GM12878 (cell line): Measurements from ENCODE around the gene RERE. TPM values are rescaled to one million over a fixed set of nuclear protein-coding genes. Genes with fewer than 3 reads are reported as not detected.

Source experiments
- ATAC-seq: fragments of 200-7000 bp; cut with Tn5 transposase; 3 replicates; pipeline ENCODE4 v1.9.1; 2020; ENCODE audit warnings: mild to moderate bottlenecking, moderate library complexity
- BruUV-seq: library from RNA; stranded (reverse); fragments of 400-500 nt; replicated peaks from 2 replicates; lab custom pipeline; 2021; lab: Mats Ljungman, UMichigan
- CTCF ChIA-PET: fragments of 300-600 bp; sonication (Branson Sonifier 250); formaldehyde crosslinking; extraction: SDS; loops from one replicate; lab custom pipeline; 2021; ENCODE audit warnings: inconsistent platforms; lab: Yijun Ruan, JAX
- POLR2A ChIA-PET: fragments of 350-600 bp; formaldehyde crosslinking; extraction: SDS; loops from one replicate; lab custom pipeline; 2021; ENCODE audit warnings: inconsistent platforms; lab: Charles Lee
- RAD21 ChIA-PET: fragments of 300-600 bp; sonication (Branson Sonifier 250); formaldehyde crosslinking; loops from one replicate; lab custom pipeline; 2023; ENCODE audit warnings: antibody characterized with exemption; ENCODE audit not compliant: unreplicated experiment; lab: Charles Lee
- SMC1A ChIA-PET: fragments of 300-600 bp; sonication (Branson Sonifier 250); formaldehyde crosslinking; loops from one replicate; lab custom pipeline; 2023; ENCODE audit not compliant: unreplicated experiment, uncharacterized antibody; lab: Charles Lee
- DNase-seq: peaks from one replicate; pipeline ENCODE4 v3.0.0-alpha.2; 2011; ENCODE audit warnings: low read depth, low spot score
- FAIRE-seq: peaks from 3 replicates; lab custom pipeline; 2011; peaks lifted over from hg19 to GRCh38; lab: Jason Lieb, UNC
- H2AFZ ChIP-seq: 2 replicates; pipeline ENCODE4 v1.6.0; 2011; ENCODE audit warnings: low read depth, low read length, control low read depth; ENCODE audit not compliant: control insufficient read depth
- H3K27ac ChIP-seq: 2 replicates; pipeline ENCODE4 v1.5.1; 2011; ENCODE audit warnings: control low read depth; ENCODE audit not compliant: control insufficient read depth, insufficient read depth
- H3K27me3 ChIP-seq, 2 experiments: replicated peaks in 1 of 2; 2 replicates each; pipeline versions ENCODE4 v1.6.0 to v1.6.1; 2011; ENCODE audit warnings: low read length in 1 of 2; ENCODE audit not compliant: control insufficient read depth in 2 of 2, insufficient read depth in 2 of 2
- H3K36me3 ChIP-seq, 2 experiments: 2 replicates each; pipeline ENCODE4 v1.5.1; 2011; ENCODE audit warnings: low read length in 1 of 2; ENCODE audit not compliant: control insufficient read depth in 2 of 2, insufficient read depth in 2 of 2
- H3K4me1 ChIP-seq: 2 replicates; pipeline ENCODE4 v1.6.1; 2011; ENCODE audit warnings: mild to moderate bottlenecking, low read length, moderate library complexity, mixed read lengths; ENCODE audit not compliant: control insufficient read depth, insufficient read depth
- H3K4me2 ChIP-seq: 2 replicates; pipeline ENCODE4 v1.6.0; 2011; ENCODE audit warnings: control low read depth; ENCODE audit not compliant: control insufficient read depth, insufficient read depth
- H3K4me3 ChIP-seq: fragments of 200-600 bp; sonication (generic); 2 replicates; pipeline ENCODE4 v1.5.1; 2016
- H3K79me2 ChIP-seq: 2 replicates; pipeline ENCODE4 v1.6.0; 2011; ENCODE audit warnings: low read length; ENCODE audit not compliant: control insufficient read depth, insufficient read depth
- H3K9ac ChIP-seq: 2 replicates; pipeline ENCODE4 v1.8.0; 2011; ENCODE audit warnings: low read length, control low read depth, mixed read lengths; ENCODE audit not compliant: control insufficient read depth, insufficient read depth
- H3K9me3 ChIP-seq: replicated peaks from 3 replicates; pipeline ENCODE4 v1.5.1; 2011; ENCODE audit warnings: mild to moderate bottlenecking, low read length; ENCODE audit not compliant: control insufficient read depth, insufficient read depth
- H4K20me1 ChIP-seq: 2 replicates; pipeline ENCODE4 v1.6.0; 2011; ENCODE audit not compliant: control insufficient read depth, insufficient read depth
- CBX5 ChIP-seq: sonication (generic); IDR thresholded peaks from 2 replicates; pipeline ENCODE4 v1.6.1; 2016; ENCODE audit warnings: low read depth, moderate library complexity, mild to moderate bottlenecking, inconsistent platforms
- DPF2 ChIP-seq: fragments of 450-650 bp; IDR thresholded peaks from 2 replicates; pipeline ENCODE4 v1.6.1; 2017; ENCODE audit warnings: mild to moderate bottlenecking
- MEF2A ChIP-seq: IDR thresholded peaks from 2 replicates; pipeline ENCODE4 v1.6.1; 2011; ENCODE audit warnings: low read depth, mild to moderate bottlenecking, low read length, moderate library complexity; ENCODE audit not compliant: insufficient read depth
- NFIC ChIP-seq: IDR thresholded peaks from 2 replicates; pipeline ENCODE4 v1.6.1; 2012; ENCODE audit warnings: low read depth, mild to moderate bottlenecking, inconsistent platforms, low read length, moderate library complexity
- NFYA ChIP-seq: IDR thresholded peaks from 2 replicates; pipeline ENCODE4 v1.6.1; 2011; ENCODE audit warnings: low read depth, mild to moderate bottlenecking, low read length, improper control_type of control experiment, borderline replicate concordance
- SMARCA5 ChIP-seq: fragments of 450-650 bp; IDR thresholded peaks from 2 replicates; pipeline ENCODE4 v1.6.1; 2017; ENCODE audit warnings: mild to moderate bottlenecking
- SMC3 ChIP-seq: IDR thresholded peaks from 2 replicates; pipeline ENCODE4 v1.6.1; 2011; ENCODE audit warnings: low read length, improper control_type of control experiment, borderline replicate concordance
- SP1 ChIP-seq: IDR thresholded peaks from one replicate; pipeline ENCODE4 v1.6.1; 2011; ENCODE audit warnings: low read depth, low read length
- TCF12 ChIP-seq: IDR thresholded peaks from 2 replicates; pipeline ENCODE4 v1.6.1; 2011; ENCODE audit warnings: low read depth, mild to moderate bottlenecking, low read length
- WGBS: methylation state at CpG from one replicate; pipeline ENCODE4 v1.1.6; 2016; ENCODE audit warnings: low lambda C conversion rate; ENCODE audit not compliant: insufficient replicate concordance, insufficient coverage; ENCODE audit errors: missing lambda C conversion rate; 5-methylcytosine and 5-hydroxymethylcytosine counted together
- in situ Hi-C: fragments of 300-500 bp; cut with MboI; formaldehyde crosslinking; loops from 9 replicates; pipeline ENCODE4 v1.14.3; 2018; ENCODE audit warnings: mixed read lengths
- intact Hi-C: fragments of 100-400 bp; cut with micrococcal nuclease; formaldehyde crosslinking; loops from one replicate; pipeline ENCODE4 v1.14.2; 2022; ENCODE audit not compliant: unreplicated experiment
- polyA plus RNA-seq, 11 experiments: library from polyadenylated mRNA; depleted of rRNA in 4 of 11; unstranded in 6 of 11; stranded (reverse) in 5 of 11; fragments of >200 nt; fragmentation: Nextera tagmentation in 4 of 11; fragmentation: Illumina TruSeq in 1 of 11; extraction: Ambion mirVana in 4 of 11; extraction: Trizol in 1 of 11; gene quantifications; 1 replicate in 1 of 11; 2 replicates in 10 of 11; pipeline versions ENCODE4 v1.2.1 to v1.2.3, GENCODE V29; 2011 to 2016; ENCODE audit warnings: inconsistent platforms in 2 of 11, missing spikeins in 2 of 11, low read depth in 1 of 11
- total RNA-seq, 4 experiments: library from RNA; depleted of rRNA in 3 of 4; stranded (reverse); fragments of >200 nt in 3 of 4; fragmentation: Illumina TruSeq in 1 of 4; extraction: Trizol in 1 of 4; gene quantifications; 2 replicates each; pipeline versions ENCODE4 v1.2.1 to v1.2.3, GENCODE V29; 2013 to 2021
- TF ChIP-seq, protein P1 (sequence below): fragments of 450-650 bp; IDR thresholded peaks from 2 replicates; pipeline ENCODE4 v1.6.1; 2016; ENCODE audit warnings: mild to moderate bottlenecking
- TF ChIP-seq, protein P2 (sequence below): fragments of 450-650 bp; IDR thresholded peaks from 2 replicates; pipeline ENCODE4 v1.6.1; 2017; ENCODE audit warnings: mild to moderate bottlenecking, low read depth, inconsistent platforms; ENCODE audit not compliant: poor library complexity, severe bottlenecking
- TF ChIP-seq, protein P3 (sequence below): IDR thresholded peaks from 2 replicates; pipeline ENCODE4 v1.6.1; 2011; ENCODE audit warnings: borderline replicate concordance, low read depth, mild to moderate bottlenecking, moderate library complexity, low read length; ENCODE audit not compliant: insufficient read depth, poor library complexity, severe bottlenecking
- TF ChIP-seq, protein P4 (sequence below): fragments of 450-650 bp; IDR thresholded peaks from 2 replicates; pipeline ENCODE4 v1.6.1; 2016; ENCODE audit warnings: mild to moderate bottlenecking, moderate library complexity, borderline replicate concordance

The RERE gene
- total and polyA plus RNA-seq, 10 of the 15 experiments (the other 5 are each of a cell fraction or from before 2014, with no cell fraction given): 5.2 to 60.5 (median 20.2) TPM

DNA sequence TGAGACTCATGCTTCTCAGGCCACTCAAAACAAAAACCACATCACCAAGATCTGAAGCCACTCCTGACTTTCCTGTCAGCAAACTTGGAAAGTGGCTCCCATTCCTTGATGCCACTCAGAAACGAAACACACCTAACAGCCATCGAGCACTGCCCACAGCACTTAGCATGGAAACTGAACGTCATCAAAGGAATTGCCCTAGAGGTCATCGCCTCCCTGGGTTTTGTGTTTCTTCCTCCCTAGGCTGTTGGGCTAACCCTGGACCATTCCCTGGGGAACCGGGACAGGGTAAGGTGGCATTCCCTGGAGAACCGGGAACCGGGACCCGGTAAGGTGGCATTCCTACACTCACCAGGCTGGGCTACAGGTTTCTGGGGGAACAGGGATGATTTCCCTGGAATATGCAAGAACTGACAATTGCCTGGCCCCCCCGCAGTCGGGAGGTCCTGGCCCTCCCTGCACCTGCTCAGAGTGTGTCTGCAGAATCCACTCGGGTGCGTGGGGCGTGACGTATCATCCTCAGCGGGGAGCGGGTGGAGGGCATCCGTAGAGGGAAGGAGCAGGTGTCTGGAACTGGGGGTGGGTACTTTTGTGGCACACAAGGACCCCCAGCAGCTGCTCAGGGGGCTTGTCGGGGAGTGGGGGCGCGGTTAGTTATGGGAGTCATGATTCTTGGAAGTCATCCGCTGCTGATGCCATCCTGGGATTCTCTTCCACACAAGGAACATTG, 469.2 kb downstream of the RERE start:
- no peak overlapping the region for H3K4me2 ChIP-seq
- TF ChIP-seq NFIC (no peak), NFYA (no peak), MEF2A (no peak), SP1 (no peak), TCF12 (no peak), DPF2 (no peak), CBX5 (no peak), SMARCA5 (no peak), SMC3 (no peak)
- TF ChIP-seq, protein P1, sequence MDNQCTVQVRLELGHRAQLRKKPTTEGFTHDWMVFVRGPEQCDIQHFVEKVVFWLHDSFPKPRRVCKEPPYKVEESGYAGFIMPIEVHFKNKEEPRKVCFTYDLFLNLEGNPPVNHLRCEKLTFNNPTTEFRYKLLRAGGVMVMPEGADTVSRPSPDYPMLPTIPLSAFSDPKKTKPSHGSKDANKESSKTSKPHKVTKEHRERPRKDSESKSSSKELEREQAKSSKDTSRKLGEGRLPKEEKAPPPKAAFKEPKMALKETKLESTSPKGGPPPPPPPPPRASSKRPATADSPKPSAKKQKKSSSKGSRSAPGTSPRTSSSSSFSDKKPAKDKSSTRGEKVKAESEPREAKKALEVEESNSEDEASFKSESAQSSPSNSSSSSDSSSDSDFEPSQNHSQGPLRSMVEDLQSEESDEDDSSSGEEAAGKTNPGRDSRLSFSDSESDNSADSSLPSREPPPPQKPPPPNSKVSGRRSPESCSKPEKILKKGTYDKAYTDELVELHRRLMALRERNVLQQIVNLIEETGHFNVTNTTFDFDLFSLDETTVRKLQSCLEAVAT: no peak
- TF ChIP-seq, protein P2, sequence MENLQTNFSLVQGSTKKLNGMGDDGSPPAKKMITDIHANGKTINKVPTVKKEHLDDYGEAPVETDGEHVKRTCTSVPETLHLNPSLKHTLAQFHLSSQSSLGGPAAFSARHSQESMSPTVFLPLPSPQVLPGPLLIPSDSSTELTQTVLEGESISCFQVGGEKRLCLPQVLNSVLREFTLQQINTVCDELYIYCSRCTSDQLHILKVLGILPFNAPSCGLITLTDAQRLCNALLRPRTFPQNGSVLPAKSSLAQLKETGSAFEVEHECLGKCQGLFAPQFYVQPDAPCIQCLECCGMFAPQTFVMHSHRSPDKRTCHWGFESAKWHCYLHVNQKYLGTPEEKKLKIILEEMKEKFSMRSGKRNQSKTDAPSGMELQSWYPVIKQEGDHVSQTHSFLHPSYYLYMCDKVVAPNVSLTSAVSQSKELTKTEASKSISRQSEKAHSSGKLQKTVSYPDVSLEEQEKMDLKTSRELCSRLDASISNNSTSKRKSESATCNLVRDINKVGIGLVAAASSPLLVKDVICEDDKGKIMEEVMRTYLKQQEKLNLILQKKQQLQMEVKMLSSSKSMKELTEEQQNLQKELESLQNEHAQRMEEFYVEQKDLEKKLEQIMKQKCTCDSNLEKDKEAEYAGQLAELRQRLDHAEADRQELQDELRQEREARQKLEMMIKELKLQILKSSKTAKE: no peak
- TF ChIP-seq, protein P3, sequence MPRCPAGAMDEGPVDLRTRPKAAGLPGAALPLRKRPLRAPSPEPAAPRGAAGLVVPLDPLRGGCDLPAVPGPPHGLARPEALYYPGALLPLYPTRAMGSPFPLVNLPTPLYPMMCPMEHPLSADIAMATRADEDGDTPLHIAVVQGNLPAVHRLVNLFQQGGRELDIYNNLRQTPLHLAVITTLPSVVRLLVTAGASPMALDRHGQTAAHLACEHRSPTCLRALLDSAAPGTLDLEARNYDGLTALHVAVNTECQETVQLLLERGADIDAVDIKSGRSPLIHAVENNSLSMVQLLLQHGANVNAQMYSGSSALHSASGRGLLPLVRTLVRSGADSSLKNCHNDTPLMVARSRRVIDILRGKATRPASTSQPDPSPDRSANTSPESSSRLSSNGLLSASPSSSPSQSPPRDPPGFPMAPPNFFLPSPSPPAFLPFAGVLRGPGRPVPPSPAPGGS: no peak
- TF ChIP-seq, protein P4, sequence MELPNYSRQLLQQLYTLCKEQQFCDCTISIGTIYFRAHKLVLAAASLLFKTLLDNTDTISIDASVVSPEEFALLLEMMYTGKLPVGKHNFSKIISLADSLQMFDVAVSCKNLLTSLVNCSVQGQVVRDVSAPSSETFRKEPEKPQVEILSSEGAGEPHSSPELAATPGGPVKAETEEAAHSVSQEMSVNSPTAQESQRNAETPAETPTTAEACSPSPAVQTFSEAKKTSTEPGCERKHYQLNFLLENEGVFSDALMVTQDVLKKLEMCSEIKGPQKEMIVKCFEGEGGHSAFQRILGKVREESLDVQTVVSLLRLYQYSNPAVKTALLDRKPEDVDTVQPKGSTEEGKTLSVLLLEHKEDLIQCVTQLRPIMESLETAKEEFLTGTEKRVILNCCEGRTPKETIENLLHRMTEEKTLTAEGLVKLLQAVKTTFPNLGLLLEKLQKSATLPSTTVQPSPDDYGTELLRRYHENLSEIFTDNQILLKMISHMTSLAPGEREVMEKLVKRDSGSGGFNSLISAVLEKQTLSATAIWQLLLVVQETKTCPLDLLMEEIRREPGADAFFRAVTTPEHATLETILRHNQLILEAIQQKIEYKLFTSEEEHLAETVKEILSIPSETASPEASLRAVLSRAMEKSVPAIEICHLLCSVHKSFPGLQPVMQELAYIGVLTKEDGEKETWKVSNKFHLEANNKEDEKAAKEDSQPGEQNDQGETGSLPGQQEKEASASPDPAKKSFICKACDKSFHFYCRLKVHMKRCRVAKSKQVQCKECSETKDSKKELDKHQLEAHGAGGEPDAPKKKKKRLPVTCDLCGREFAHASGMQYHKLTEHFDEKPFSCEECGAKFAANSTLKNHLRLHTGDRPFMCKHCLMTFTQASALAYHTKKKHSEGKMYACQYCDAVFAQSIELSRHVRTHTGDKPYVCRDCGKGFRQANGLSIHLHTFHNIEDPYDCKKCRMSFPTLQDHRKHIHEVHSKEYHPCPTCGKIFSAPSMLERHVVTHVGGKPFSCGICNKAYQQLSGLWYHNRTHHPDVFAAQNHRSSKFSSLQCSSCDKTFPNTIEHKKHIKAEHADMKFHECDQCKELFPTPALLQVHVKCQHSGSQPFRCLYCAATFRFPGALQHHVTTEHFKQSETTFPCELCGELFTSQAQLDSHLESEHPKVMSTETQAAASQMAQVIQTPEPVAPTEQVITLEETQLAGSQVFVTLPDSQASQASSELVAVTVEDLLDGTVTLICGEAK: no peak
- in situ Hi-C loops (loop anchor here (10.0 kb wide), 1 partner anchor 333 kb away; no protein-coding TSS in a partner anchor), intact Hi-C loops (loop anchor here (2.0 to 10.0 kb wide), 2 partner anchors 365 to 683 kb away; no protein-coding TSS in a partner anchor)
- DNase-seq: no peak
- ChIA-PET POLR2A (no interaction called here), SMC1A (interaction anchor here (1.3 to 3.9 kb wide), 3 partner anchors 331 to 333 kb away, joined by 8 to 16 read pairs (median 9); no protein-coding TSS in a partner anchor), CTCF (interaction anchor here (0.6 to 3.6 kb wide), 8 partner anchors 10 to 416 kb away, joined by 3 to 76 read pairs (median 10); no protein-coding TSS in a partner anchor), RAD21 (interaction anchor here (0.5 to 3.1 kb wide), 4 partner anchors 330 to 358 kb away, joined by 3 to 20 read pairs (median 4); no protein-coding TSS in a partner anchor)
- H3K79me2 ChIP-seq: no peaks in the 10 kb centered on the region
- peaks cover 0 to under 1% of the 10 kb centered on the region in 2 experiments; a peak in 1 of 4 replicates for H3K36me3 ChIP-seq
- no peak for FAIRE-seq
- no peak overlapping the region for H3K4me3 ChIP-seq
- no peaks in the 10 kb centered on the region for H4K20me1 ChIP-seq
- H3K4me1 ChIP-seq: no peaks in the 10 kb centered on the region
- 73% methylated on average over 20 of the region's 21 CpGs for WGBS
- no peak overlapping the region for H3K27ac ChIP-seq
- BruUV-seq: no TSS peak
- no peaks in the 10 kb centered on the region for H3K27me3 ChIP-seq
- no peak for ATAC-seq
- no peak overlapping the region for H3K9ac ChIP-seq
- no peaks in the 10 kb centered on the region for H3K9me3 ChIP-seq
- no peak overlapping the region for H2AFZ ChIP-seq
